BLaER1 treated with 17β-estradiol and CSF1 and Interleukin-3, amounts not matched to agents 10 nM and 100 nM (cell line): ENCODE data around the gene MRPL55.
A peak's percentile ranks its signal among the peaks of the same experiment; 100 is the strongest.

Experiments used
- H3K27ac ChIP-seq, 11 experiments: shearing (Covaris generic); formaldehyde crosslinking; 2 replicates each; pipeline ENCODE4 v1.8.1; 2022
- H3K27me3 ChIP-seq, 11 experiments: shearing (Covaris generic); formaldehyde crosslinking; 2 replicates each; pipeline ENCODE4 v1.8.1; 2022
- H3K36me3 ChIP-seq, 11 experiments: shearing (Covaris generic); formaldehyde crosslinking; 2 replicates each; pipeline ENCODE4 v1.8.1; 2022
- H3K4me1 ChIP-seq, 10 experiments: shearing (Covaris generic); formaldehyde crosslinking; 2 replicates each; pipeline ENCODE4 v1.8.1; 2022
- H3K4me2 ChIP-seq, 11 experiments: shearing (Covaris generic); formaldehyde crosslinking; 2 replicates each; pipeline ENCODE4 v1.8.1; 2022
- H3K4me3 ChIP-seq, 10 experiments: shearing (Covaris generic); formaldehyde crosslinking; 2 replicates each; pipeline ENCODE4 v1.8.1; 2022
- H3K9ac ChIP-seq, 11 experiments: shearing (Covaris generic); formaldehyde crosslinking; 2 replicates each; pipeline ENCODE4 v1.8.1; 2022
- H3K9me3 ChIP-seq, 11 experiments: shearing (Covaris generic); formaldehyde crosslinking; replicated peaks in 1 of 11; 2 replicates each; pipeline ENCODE4 v1.8.1; 2022
- H4K20me1 ChIP-seq, 11 experiments: shearing (Covaris generic); formaldehyde crosslinking; 2 replicates each; pipeline ENCODE4 v1.8.1; 2022
- Cebpa-rat ChIP-seq, 11 experiments: shearing (Covaris generic); IDR thresholded peaks; 2 replicates each; pipeline ENCODE4 v1.8.1; 2022

The MRPL55 gene

DNA sequence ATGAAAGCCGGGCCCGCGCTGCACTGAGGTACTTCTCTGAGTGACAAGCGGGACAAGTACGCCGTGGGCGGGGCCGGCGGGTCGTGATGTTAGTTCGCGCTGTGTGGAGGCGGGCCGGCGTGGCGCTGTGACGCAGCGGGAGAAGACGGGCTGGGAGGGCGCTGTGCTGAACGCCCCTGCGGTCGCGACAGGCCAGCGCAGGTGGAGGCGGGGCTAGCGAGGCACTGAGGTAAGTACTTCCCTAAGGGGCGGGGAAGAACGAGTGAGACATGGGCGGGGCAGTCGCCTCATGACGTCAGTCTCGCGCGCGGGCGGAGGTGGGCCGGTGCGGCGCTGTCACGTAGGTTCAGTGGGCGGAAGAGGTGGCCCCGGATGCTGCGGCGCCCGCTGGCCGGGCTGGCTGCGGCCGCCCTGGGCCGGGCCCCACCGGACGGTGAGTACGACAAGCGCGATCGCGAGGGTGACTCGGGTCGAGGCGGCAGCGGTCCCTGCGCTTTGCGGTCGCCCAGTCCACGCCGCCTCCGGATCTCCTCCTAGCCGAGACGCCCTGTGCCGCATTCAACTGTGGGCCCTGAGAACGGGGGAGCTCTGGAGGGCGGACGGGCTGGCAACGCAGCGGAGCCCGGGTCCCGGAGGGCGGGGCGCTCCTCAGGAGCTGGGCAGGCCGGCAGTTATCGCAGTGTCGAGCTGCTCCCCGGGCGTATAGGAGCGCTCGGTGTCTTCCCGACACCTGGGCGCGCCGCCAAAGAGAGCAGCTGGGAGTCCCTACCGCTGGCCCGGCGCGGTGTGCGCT is 31.0 kb upstream of the MRPL55 start, which contains the start of gene GUK1:
Gene GUK1, plus strand, starts transcription at position 349 of the 793 bp plus-strand sequence. Its CDS starts 24 bp downstream, at position 373.
- Histone ChIP-seq H3K4me1 (peaks cover 62 to 75% (median 68%) of the 10 kb centered on the region in 10 experiments), H4K20me1 (peaks cover 41 to 50% (median 48%) of the 10 kb centered on the region in 11 experiments), H3K4me2 (peak within 1 kb of the TSS; percentile 93 to 100 (median 99)), H3K4me3 (peak within 1 kb of the TSS; percentile 83 to 100 (median 94)), H3K27me3 (no peaks in the 10 kb centered on the region), H3K9ac (peak within 1 kb of the TSS; percentile 83 to 94 (median 90)), H3K9me3 (no peaks in the 10 kb centered on the region), H3K27ac (peak within 1 kb of the TSS; percentile 78 to 93 (median 86)), H3K36me3 (peaks cover 0 to 20% (median 4%) of the 10 kb centered on the region in 11 experiments; a peak in 13 of 22 replicates)
- TF ChIP-seq Cebpa-rat (IDR thresholded peaks at IDR 0.05) = no peak

GRCh38 chr1:228139406-228139930 is 30.4 kb upstream of the MRPL55 start:
- no peak for TF ChIP-seq Cebpa-rat (IDR thresholded peaks at IDR 0.05)
- Histone ChIP-seq H4K20me1 (peaks cover 34 to 43% (median 42%) of the 10 kb centered on the region in 11 experiments), H3K27ac (peak overlapping the region; percentile 78 to 93 (median 86); a peak in 21 of 22 replicates), H3K9ac (peak overlapping the region; percentile 83 to 94 (median 90); a peak in 20 of 22 replicates), H3K9me3 (no peaks in the 10 kb centered on the region), H3K4me2 (peak overlapping the region; percentile 58 to 100 (median 82)), H3K27me3 (no peaks in the 10 kb centered on the region), H3K4me3 (peak overlapping the region; percentile 83 to 100 (median 94)), H3K4me1 (peaks cover 55 to 68% (median 62%) of the 10 kb centered on the region in 10 experiments), H3K36me3 (peaks cover 0 to 14% (median 0%) of the 10 kb centered on the region in 11 experiments; a peak in 7 of 22 replicates)

DNA sequence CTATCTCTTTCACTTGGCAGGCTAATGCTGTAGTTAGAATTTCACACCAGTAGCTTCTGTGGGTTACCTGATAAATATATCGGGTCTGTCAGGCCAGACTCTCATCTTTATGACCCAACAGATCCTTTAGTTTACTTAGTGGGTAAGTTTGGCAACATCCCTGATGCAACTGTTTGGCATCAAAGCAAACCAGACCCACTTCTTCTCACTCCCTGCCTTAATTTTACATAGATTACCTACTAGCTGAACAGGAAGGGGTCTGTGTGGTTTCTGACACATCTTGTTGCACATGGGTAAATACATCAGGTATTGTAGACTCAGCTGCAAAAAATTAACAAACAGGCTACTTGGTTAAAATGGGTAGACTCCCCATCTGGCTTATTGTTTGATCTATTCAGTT is 27.8 kb upstream of the MRPL55 start:
- TF ChIP-seq Cebpa-rat (IDR thresholded peaks at IDR 0.05) = no peak
- H3K4me1 ChIP-seq = peaks cover 29 to 43% (median 36%) of the 10 kb centered on the region in 10 experiments
- no peak overlapping the region for H3K9ac ChIP-seq
- no peaks in the 10 kb centered on the region for H3K27me3 ChIP-seq
- H3K4me2 ChIP-seq = peak overlapping the region in 7 of 11 experiments; percentile 10 to 99 (median 64); a peak in 10 of 22 replicates
- H3K9me3 ChIP-seq = no peaks in the 10 kb centered on the region
- peaks cover 9 to 18% (median 16%) of the 10 kb centered on the region in 11 experiments for H4K20me1 ChIP-seq
- H3K36me3 ChIP-seq = peaks cover 0 to 2% (median 0%) of the 10 kb centered on the region in 11 experiments; a peak in 2 of 22 replicates
- H3K27ac ChIP-seq = no peak overlapping the region
- H3K4me3 ChIP-seq = no peak overlapping the region

- no peak overlapping the region for H3K27ac ChIP-seq
- no peaks in the 10 kb centered on the region for H3K9me3 ChIP-seq
- H4K20me1 ChIP-seq = no peaks in the 10 kb centered on the region
- no peaks in the 10 kb centered on the region for H3K36me3 ChIP-seq
- H3K4me3 ChIP-seq = no peak overlapping the region
- no peak for TF ChIP-seq Cebpa-rat (IDR thresholded peaks at IDR 0.05)
- no peaks in the 10 kb centered on the region for H3K27me3 ChIP-seq
- H3K9ac ChIP-seq = no peak overlapping the region
- H3K4me2 ChIP-seq = no peak overlapping the region
- H3K4me1 ChIP-seq = peaks cover 23 to 35% (median 30%) of the 10 kb centered on the region in 10 experiments
Observed at GRCh38 chr1:228134591-228134990, 25.5 kb upstream of the MRPL55 start.

DNA sequence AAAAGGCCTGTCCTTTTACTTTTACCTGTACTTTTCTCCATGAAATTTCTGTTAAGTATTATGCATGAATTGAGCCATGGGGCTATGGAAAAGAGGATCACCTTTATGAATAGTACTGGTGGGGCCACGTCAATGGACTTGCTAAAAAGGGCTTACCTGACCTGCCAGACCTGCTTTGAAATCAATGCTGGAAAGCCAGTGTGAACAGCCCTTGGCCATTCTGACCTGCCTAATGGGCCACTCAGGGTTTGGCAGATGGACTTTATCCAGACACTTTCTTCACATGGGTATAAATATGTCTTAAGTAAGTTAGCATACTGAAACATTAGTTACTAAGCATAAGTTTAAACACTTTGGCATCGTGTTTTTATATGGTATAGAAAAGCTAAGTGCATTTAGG is 22.7 kb upstream of the MRPL55 start:
- Histone ChIP-seq H3K9me3 (no peaks in the 10 kb centered on the region), H3K36me3 (no peaks in the 10 kb centered on the region), H3K4me2 (no peak overlapping the region), H3K4me3 (no peak overlapping the region), H3K4me1 (peaks cover 1 to 12% (median 4%) of the 10 kb centered on the region in 10 experiments; a peak in 17 of 20 replicates), H3K27me3 (no peaks in the 10 kb centered on the region), H3K27ac (no peak overlapping the region), H4K20me1 (no peaks in the 10 kb centered on the region), H3K9ac (no peak overlapping the region)
- TF ChIP-seq Cebpa-rat (IDR thresholded peaks at IDR 0.05) = no peak

GRCh38 chr1:228125185-228125584 is 16.1 kb upstream of the MRPL55 start:
- H4K20me1 ChIP-seq = no peaks in the 10 kb centered on the region
- no peak overlapping the region for H3K27ac ChIP-seq
- no peaks in the 10 kb centered on the region for H3K36me3 ChIP-seq
- no peak for TF ChIP-seq Cebpa-rat (IDR thresholded peaks at IDR 0.05)
- H3K27me3 ChIP-seq = no peaks in the 10 kb centered on the region
- H3K4me1 ChIP-seq = no peaks in the 10 kb centered on the region
- no peak overlapping the region for H3K4me3 ChIP-seq
- H3K9me3 ChIP-seq = peaks cover 0 to 2% (median 0%) of the 10 kb centered on the region in 11 experiments; a peak in 1 of 22 replicates
- no peak overlapping the region for H3K4me2 ChIP-seq
- no peak overlapping the region for H3K9ac ChIP-seq

- Histone ChIP-seq H3K36me3 (peaks cover 0 to 5% (median 0%) of the 10 kb centered on the region in 11 experiments; a peak in 1 of 22 replicates), H3K9me3 (peaks cover 5 to 19% (median 13%) of the 10 kb centered on the region in 11 experiments; a peak in 21 of 22 replicates), H3K9ac (no peak overlapping the region), H3K4me2 (no peak overlapping the region), H3K4me3 (no peak overlapping the region), H3K27ac (no peak overlapping the region), H4K20me1 (no peaks in the 10 kb centered on the region), H3K4me1 (no peaks in the 10 kb centered on the region), H3K27me3 (no peaks in the 10 kb centered on the region)
- TF ChIP-seq Cebpa-rat (IDR thresholded peaks at IDR 0.05) = no peak
Observed at GRCh38 chr1:228123505-228123904, 14.4 kb upstream of the MRPL55 start.

DNA sequence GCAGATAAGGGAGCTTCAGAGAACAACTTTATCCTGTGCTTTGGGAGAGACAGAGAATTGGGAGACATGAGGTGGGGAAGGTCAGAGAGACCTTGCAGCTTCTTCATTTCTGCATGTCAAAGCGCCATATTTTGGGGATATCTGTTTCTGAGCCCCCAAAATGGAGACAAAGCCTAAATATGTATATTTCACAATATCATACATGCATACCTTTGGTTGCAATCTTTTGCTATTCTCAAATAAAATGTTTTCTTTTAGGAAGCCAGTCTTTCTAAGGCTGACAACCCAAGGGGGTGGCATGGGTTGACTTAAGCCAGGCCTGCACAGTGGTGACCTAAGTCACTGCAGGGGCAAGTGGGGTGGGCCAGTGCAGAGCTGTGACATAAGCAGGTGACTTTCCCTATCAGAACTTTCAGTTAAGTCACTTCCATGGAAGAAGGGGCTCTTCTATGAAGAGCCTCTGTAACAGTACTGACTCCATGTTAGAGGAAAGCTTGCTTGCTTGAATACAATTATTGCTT is 13.9 kb upstream of the MRPL55 start:
- Histone ChIP-seq H3K27ac (no peak overlapping the region), H3K4me1 (no peaks in the 10 kb centered on the region), H3K36me3 (peaks cover 0 to 5% (median 0%) of the 10 kb centered on the region in 11 experiments; a peak in 1 of 22 replicates), H3K27me3 (no peaks in the 10 kb centered on the region), H3K4me2 (no peak overlapping the region), H3K4me3 (no peak overlapping the region), H3K9me3 (peaks cover 11 to 24% (median 18%) of the 10 kb centered on the region in 11 experiments), H4K20me1 (no peaks in the 10 kb centered on the region), H3K9ac (no peak overlapping the region)
- TF ChIP-seq Cebpa-rat (IDR thresholded peaks at IDR 0.05) = peak in 2 of 11 experiments; percentile 15 to 52; a peak in 1 of 22 replicates
